Choroid plexus epithelial cell (primary cell): ENCODE results near the gene PGC.
"Not testable (repeated sequence)": the region's sequence is repeated elsewhere in the genome, so short reads cannot be mapped to it uniquely, and the experiment has no call there.

Experiments used
- DNase-seq: peaks from one replicate; pipeline ENCODE4 v3.0.0-alpha.2; 2010; ENCODE audit warnings: low read depth
- H3K4me3 ChIP-seq: 2 replicates; pipeline ENCODE4 v1.5.1; 2011; ENCODE audit warnings: low read depth, mild to moderate bottlenecking, control low read depth, low read length, moderate library complexity
- TF ChIP-seq, protein P1 (sequence below): conservative IDR thresholded peaks from 2 replicates; pipeline ENCODE4 v1.5.1; 2011; ENCODE audit warnings: low read depth, mild to moderate bottlenecking, control low read depth, inconsistent platforms, low read length, moderate library complexity

Gene PGC

DNA sequence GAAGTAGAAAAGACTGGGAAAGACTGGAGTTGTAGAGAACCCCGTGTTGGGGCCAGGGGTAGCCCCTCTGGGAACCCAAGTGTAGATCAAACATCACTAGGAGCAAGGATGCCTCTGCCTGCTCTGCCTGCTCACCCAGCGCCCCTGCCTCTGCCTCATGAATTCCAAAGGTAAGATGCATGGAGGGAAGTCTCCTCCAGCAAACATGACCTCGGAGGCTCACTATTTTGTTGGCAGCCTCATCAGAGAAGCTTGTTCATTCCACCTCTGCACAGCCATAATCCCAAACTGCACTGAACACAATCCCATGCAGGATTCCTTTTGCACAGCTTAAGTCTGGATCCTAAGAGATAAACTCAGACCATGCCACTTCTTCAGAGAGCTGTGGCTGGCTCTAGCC lies 27.6 kb upstream of the PGC start:
- H3K4me3 ChIP-seq, result no peak overlapping the region
- TF ChIP-seq, protein P1, sequence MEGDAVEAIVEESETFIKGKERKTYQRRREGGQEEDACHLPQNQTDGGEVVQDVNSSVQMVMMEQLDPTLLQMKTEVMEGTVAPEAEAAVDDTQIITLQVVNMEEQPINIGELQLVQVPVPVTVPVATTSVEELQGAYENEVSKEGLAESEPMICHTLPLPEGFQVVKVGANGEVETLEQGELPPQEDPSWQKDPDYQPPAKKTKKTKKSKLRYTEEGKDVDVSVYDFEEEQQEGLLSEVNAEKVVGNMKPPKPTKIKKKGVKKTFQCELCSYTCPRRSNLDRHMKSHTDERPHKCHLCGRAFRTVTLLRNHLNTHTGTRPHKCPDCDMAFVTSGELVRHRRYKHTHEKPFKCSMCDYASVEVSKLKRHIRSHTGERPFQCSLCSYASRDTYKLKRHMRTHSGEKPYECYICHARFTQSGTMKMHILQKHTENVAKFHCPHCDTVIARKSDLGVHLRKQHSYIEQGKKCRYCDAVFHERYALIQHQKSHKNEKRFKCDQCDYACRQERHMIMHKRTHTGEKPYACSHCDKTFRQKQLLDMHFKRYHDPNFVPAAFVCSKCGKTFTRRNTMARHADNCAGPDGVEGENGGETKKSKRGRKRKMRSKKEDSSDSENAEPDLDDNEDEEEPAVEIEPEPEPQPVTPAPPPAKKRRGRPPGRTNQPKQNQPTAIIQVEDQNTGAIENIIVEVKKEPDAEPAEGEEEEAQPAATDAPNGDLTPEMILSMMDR, result no peak
- no peak for DNase-seq

DNA sequence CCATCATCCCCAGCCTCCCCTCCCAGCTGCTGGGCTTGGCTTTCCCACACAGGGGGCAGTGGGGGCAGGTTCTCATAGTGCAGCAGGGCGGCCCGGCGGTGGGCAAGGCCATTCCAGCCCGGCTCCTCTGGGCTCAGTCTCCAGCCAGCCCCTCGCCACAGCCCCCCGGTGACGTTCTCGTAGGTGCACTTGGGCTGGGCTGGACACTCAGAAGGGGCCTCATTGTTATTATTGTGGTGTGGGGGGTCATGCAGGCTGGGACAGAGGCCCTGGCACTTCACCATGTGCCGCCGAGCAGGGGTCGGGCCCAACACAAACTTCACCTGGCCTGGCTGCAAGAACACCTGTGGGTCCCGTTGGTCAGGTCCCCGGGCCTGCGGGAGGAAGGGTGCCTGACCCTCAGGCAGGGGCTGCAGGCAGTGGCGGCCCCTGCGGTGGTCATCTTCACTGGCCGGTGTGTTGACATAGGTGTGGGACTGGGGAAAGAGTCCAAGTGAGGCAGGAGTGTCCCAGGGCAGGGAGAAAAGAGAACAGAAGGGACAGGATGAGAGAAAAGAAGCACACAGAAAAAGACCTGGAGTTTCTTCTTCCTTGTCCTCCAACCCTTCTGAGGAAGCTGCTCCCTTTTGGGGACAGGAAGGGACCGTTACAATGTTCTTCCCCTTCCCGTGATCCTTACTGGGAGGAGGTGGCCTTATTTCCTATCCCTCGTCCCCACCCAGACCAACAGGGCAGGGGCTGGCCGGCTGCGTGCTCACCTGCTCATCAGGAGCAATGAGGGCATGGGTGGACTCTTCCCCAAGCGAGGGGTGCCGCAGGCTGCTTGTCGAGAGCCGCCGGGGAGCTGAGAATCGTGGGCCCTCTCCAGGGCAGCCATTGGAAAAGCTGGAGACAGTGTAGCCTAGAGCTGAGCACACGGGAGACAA lies 24.1 kb upstream of the PGC start:
- H3K4me3 ChIP-seq, result no peak overlapping the region
- TF ChIP-seq, protein P1, result no peak
- DNase-seq, result no peak

DNA sequence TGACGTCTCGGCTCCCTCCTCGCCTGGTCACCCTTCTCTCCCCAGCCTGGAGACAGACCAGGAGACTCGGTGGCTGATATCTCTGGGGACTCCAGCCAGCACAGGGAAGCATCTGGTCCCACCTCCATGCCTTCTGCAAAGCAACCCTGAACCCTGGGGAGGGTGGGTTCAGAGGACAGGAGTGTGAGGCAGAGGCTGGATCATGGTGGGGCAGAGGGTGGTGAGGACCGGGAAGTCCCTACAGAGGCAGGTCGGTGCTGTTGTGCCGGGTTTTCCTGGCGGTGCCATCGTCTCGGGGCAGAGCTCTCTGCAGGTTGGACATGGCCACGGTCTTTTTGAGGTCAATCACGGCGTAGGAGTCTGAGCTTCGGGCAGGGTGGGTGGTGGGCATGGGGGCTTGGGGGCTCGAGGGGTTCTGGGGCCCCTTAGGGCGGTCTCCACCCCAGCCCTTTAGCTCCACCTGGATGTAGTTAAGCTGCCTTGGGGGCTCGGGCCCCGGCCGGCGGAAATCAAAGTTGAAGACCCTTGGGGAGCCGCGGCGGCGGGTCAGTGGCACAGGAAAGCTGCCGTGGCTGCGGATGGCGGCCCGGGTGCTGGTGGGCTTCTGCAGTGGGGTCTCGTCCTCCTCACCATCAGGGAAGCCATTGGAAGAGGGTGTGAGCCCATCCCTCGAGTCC lies 23.3 kb upstream of the PGC start:
- TF ChIP-seq, protein P1, result no peak
- no peak for DNase-seq
- H3K4me3 ChIP-seq, result no peak overlapping the region

GRCh38 chr6:41769376-41769775 lies 22.2 kb upstream of the PGC start:
- TF ChIP-seq, protein P1, result no peak
- DNase-seq, result no peak
- no peak overlapping the region for H3K4me3 ChIP-seq

DNA sequence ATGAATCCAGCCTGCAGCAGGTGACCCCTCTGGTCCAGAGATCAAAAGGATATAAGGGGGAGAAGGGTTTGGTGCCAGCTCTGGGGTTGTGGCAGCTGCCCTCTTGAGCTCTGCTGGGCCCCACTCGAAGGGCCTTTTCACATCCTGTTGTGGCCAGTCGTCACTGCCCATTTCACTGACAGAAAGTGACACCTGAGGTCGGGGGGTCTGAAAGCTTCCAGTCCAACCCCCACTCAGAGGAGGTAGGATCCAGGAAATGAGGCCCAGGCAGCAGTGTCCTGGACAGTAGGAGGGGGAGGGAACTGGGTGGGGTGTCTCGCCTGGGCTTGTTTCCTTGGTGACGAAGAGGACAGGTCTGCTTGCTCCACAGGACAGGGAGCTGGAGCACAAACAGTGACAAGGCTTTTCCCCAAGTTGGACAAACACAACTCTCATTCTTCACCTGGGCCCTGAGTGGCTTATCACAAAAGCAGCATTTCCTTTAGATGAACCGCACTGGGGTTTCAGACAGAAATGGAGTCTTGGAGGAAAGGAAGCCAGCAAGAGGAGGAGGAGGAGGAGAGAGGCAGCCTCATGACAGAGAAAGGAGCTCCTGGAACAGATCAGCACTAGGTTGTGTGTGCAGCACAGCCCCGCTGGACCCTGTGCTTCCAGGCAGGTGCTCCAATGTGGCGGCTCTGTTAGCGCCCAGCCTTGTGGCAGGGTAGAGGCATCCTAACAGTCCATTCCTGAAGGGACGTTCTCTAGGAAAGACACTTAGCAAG lies 21.5 kb upstream of the PGC start:
- H3K4me3 ChIP-seq, result no peak overlapping the region
- TF ChIP-seq, protein P1, result no peak
- DNase-seq, result no peak

DNA sequence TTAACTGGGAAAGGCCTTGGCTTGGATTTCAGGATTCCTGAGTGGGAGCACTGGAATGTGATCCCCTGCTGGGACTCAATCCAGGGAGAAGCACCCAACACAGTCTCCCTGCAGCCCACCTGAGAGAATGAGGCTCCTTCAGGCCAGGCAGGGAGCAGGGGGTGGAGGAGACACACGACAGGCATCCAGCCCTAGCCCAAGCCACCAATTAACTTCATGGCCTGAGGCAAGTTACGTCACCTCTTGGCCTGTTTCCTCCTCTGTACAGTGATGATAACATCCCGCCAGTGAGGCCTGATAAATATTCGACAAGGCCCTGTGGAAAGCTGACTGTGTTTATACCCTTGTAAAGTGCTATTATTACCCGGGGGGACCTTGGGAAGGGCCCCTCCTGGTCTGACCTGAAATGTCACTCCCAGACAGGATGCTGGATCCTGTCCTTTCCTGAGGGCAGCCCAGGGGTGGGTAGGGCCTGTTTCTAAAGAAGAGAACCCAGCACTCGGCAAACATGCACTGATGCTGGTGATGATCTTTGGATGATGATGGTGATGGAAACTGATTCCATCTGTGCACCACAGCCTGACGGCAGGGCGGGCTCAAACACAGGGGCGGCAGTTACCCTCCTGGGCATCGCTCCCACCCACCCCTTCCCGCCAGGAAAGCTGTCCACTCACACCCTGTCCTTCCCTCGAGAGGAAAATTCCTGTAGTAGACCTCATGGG lies 20.1 kb upstream of the PGC start:
- H3K4me3 ChIP-seq, result no peak overlapping the region
- TF ChIP-seq, protein P1, result no peak
- DNase-seq, result peak; percentile 70

- not testable (repeated sequence) for DNase-seq, H3K4me3 ChIP-seq
These were observed 19.0 kb upstream of the PGC start for GRCh38 chr6:41766043-41766664.
